Effector memory CD4-positive, alpha-beta T cell (primary cell): ENCODE data around the gene PSMA5.
"Not testable (repeated sequence)": the region's sequence is repeated elsewhere in the genome, so short reads cannot be mapped to it uniquely, and the experiment has no call there.

Source experiments
- DNase-seq, 3 donors: peaks; one replicate each; pipeline ENCODE4 v3.0.0-alpha.2; 2020
- H3K27ac ChIP-seq: 2 replicates; pipeline ENCODE4 v1.7.0; 2013; ENCODE audit warnings: mild to moderate bottlenecking, low read length, moderate library complexity; ENCODE audit not compliant: insufficient read depth, poor library complexity, severe bottlenecking
- H3K27me3 ChIP-seq: replicated peaks from 2 replicates; pipeline ENCODE4 v1.7.0; 2013; ENCODE audit warnings: mild to moderate bottlenecking, low read length; ENCODE audit not compliant: insufficient read depth, control insufficient read depth, poor library complexity, severe bottlenecking
- H3K36me3 ChIP-seq: 2 replicates; pipeline ENCODE4 v1.7.0; 2013; ENCODE audit warnings: mild to moderate bottlenecking, low read length, moderate library complexity; ENCODE audit not compliant: control insufficient read depth, insufficient read depth
- H3K4me1 ChIP-seq: 2 replicates; pipeline ENCODE4 v1.7.0; 2013; ENCODE audit warnings: low read length, mild to moderate bottlenecking; ENCODE audit not compliant: control insufficient read depth, insufficient read depth, poor library complexity, severe bottlenecking
- H3K4me3 ChIP-seq: 2 replicates; pipeline ENCODE4 v1.7.0; 2013; ENCODE audit warnings: low read length, low read depth, mild to moderate bottlenecking; ENCODE audit not compliant: insufficient read depth, poor library complexity, severe bottlenecking
- H3K9me3 ChIP-seq: 2 replicates; pipeline ENCODE4 v1.7.0; 2013; ENCODE audit warnings: mild to moderate bottlenecking, low read length, moderate library complexity; ENCODE audit not compliant: control insufficient read depth

The PSMA5 gene

DNA sequence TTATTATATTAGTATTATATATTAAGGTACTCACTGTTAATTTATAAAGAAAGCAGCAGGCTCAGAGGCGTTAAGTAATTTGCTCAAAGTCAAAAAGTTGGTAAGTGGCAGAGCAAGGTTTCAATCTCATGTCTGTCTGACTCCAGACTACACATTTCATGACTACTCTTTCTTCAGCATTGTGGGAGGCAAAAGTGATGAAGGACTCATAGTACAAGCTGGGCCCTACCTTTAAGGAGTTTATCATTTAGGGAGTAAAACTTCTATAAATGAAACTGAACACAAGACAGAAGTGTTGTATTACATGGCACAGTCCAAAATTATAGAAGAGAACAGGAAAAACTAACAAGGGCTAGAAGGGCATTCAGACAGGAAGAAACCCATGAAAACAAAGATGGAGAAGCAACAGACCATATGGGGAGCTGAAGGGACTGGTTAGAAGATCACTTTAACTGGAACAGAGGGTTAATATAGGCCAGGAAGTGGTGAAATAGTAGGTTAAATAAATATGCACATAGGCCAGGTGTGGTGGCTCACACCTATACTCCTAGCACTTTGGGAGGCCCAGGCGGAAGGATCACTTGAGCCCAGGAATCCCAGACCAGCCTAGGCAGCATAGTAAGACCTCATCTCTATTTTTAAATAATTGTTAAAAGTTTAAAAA, 40.1 kb downstream of the PSMA5 start:
- Histone ChIP-seq H3K9me3 (no peaks in the 10 kb centered on the region), H3K27ac (no peak overlapping the region), H3K4me1 (no peaks in the 10 kb centered on the region), H3K4me3 (no peak overlapping the region), H3K36me3 (no peaks in the 10 kb centered on the region), H3K27me3 (no peaks in the 10 kb centered on the region)
- DNase-seq, result no peak

DNA sequence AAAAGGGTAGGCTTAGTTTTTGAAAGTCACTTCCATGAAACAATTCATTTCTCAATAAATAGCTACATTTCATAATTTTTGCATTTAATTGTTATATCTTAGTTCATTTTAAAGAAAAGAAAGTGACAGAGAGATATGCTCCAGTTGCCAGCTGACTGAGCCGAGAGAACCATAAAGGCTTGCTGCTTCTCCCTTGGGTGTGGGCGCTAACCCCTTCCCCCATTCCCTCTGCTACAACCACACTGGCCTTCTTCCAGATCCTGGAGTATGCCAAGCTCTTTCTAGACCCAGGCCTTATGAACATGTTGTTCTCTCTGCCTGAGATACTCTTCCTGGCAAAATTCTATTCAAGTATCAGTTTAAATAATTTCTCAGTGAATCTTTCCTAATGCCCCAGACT, 40.8 kb downstream of the PSMA5 start:
- H3K9me3 ChIP-seq, result no peaks in the 10 kb centered on the region
- H3K4me3 ChIP-seq, result no peak overlapping the region
- H3K36me3 ChIP-seq, result no peaks in the 10 kb centered on the region
- no peak overlapping the region for H3K27ac ChIP-seq
- no peak for DNase-seq
- H3K27me3 ChIP-seq, result no peaks in the 10 kb centered on the region
- H3K4me1 ChIP-seq, result no peaks in the 10 kb centered on the region

DNA sequence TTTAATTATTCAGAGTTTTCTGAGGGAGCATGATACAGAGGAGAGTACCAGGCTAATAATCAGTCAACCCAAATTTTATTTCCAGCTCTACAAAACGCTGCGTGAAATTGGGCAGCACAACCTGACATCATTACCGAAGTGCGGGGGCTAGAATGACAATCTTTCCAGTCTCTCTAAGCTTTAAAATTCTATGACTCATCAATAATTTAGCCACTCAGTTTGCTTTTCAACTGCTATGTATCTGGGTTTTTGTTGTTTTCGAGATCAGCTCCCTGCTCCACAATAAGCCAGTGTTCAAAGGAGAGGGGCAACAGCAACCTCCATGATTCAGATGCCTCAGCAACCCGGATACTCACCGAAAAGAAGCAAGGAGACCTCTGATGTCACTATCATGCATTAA, 42.4 kb downstream of the PSMA5 start:
- Histone ChIP-seq H3K4me3 (no peak overlapping the region), H3K36me3 (no peaks in the 10 kb centered on the region), H3K4me1 (no peaks in the 10 kb centered on the region), H3K9me3 (no peaks in the 10 kb centered on the region), H3K27ac (no peak overlapping the region), H3K27me3 (no peaks in the 10 kb centered on the region)
- DNase-seq, result no peak

DNA sequence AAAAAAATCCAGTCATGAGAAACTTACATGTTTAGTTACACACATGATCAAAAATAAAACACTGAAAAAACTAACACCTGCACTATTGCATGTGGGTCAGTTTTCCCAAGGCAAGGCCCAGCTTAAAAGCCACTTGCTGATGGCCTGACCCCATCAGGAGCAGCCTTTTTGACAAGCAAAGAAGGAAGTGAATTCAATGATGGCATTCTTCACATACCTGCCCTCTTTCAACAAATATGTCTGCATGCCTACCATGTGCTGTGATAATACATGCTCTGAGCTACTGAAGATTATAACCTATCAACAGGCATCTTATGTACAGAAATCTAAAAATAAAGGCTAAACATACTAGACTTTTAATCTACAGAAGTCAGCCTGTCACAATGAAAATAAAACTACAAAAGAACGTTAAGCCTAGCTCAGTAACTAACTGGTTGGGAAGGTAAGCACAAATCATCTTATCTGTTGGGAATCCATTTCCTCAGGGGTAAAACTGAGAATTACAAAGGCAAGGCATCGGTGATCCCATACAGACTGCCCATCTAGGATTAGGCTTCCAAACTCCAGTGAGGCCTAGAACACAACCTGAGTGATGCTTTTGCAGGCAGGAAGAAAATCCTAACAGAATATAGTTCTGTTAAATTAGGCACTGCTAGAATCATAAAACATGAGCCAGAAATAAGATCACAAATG, 43.0 kb downstream of the PSMA5 start:
- Histone ChIP-seq H3K36me3 (no peaks in the 10 kb centered on the region), H3K9me3 (no peaks in the 10 kb centered on the region), H3K27ac (no peak overlapping the region), H3K4me3 (no peak overlapping the region), H3K4me1 (no peaks in the 10 kb centered on the region), H3K27me3 (no peaks in the 10 kb centered on the region)
- no peak for DNase-seq

DNA sequence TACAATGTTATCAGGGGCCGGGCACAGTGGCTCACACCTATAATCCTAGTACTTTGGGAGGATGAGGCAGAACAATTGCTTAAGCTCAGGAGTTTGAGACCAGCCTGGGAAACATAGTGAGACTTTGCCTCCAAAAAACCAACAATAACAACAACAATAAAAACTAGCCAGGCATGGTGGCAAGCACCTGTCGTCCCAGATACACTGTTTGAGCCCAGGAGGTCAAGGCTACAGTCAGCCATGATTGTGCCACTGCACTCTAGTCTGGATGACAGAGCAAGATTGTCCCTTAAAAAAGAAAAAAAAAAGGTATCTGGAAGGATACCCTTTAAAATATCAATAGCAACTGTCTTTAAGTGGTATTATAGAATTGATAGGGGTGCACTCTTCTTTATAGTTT, 44.7 kb downstream of the PSMA5 start:
- Histone ChIP-seq H3K4me1 (no peaks in the 10 kb centered on the region), H3K4me3 (no peak overlapping the region), H3K27ac (no peak overlapping the region), H3K27me3 (no peaks in the 10 kb centered on the region), H3K36me3 (no peaks in the 10 kb centered on the region), H3K9me3 (no peaks in the 10 kb centered on the region)
- no peak for DNase-seq

DNA sequence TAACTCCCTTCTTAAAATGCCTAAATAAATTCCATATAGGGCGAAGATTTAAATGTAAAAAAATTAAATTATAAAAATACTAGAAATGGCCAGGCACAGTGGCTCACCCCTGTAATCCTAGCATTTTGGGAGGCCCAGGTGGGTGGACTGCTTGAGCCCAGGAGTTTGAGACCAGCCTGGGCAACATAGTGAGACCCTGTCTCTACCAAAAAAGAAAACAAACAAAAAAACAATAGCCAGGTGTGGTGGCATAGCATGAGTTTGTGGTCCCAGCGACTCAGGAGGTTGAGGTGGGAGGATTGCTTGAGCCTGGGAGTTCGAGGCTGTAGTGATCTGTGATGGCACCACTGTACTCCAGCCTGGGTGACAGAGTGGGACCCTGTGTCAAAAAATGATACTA, 46.3 kb downstream of the PSMA5 start:
- Histone ChIP-seq H3K9me3 (no peaks in the 10 kb centered on the region), H3K27ac (no peak overlapping the region), H3K36me3 (no peaks in the 10 kb centered on the region), H3K27me3 (no peaks in the 10 kb centered on the region), H3K4me3 (no peak overlapping the region), H3K4me1 (no peaks in the 10 kb centered on the region)
- DNase-seq, result no peak

DNA sequence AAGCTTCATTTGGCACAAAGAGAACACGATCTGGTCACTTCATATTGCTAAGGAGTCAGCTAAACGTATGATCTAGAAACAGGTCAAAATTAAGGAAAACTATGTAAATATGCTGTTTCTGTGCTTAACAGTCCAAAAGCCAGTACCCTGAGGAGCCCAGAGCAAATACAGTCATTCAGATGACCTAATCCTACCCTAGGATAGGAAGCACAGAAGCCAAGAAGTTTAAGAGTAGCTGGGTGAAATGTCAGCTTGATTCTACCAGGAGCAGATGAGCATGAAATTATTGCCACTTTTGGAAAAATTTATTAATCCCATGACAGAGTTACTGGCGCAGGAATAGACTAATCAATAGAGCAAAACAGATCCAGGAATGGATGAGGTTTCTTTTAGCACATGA, 46.8 kb downstream of the PSMA5 start:
- Histone ChIP-seq H3K9me3 (no peaks in the 10 kb centered on the region), H3K27ac (no peak overlapping the region), H3K4me3 (no peak overlapping the region), H3K27me3 (no peaks in the 10 kb centered on the region), H3K36me3 (no peaks in the 10 kb centered on the region), H3K4me1 (no peaks in the 10 kb centered on the region)
- no peak for DNase-seq

DNA sequence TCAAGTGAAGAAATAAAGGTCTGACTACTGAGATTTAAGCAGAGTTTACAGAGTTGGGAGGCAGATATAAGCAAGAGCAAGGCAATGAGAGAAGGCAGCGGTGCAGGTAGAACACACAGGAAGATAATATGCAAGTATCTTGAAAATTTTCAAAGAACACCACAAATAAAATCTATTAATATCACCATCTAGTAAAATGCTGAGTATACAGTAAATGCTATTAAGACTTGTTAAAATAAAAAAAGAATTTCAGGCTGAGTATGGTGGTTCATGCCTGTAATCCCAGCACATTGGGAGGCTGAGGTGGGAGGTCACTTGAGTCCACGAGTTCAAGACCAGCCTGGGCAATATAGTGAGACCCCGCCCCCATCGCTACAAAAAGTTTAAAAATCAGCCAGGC, 48.5 kb downstream of the PSMA5 start:
- H3K4me1 ChIP-seq, result no peaks in the 10 kb centered on the region
- no peaks in the 10 kb centered on the region for H3K9me3 ChIP-seq
- DNase-seq, result no peak
- no peaks in the 10 kb centered on the region for H3K27me3 ChIP-seq
- no peak overlapping the region for H3K4me3 ChIP-seq
- H3K36me3 ChIP-seq, result no peaks in the 10 kb centered on the region
- no peak overlapping the region for H3K27ac ChIP-seq

DNA sequence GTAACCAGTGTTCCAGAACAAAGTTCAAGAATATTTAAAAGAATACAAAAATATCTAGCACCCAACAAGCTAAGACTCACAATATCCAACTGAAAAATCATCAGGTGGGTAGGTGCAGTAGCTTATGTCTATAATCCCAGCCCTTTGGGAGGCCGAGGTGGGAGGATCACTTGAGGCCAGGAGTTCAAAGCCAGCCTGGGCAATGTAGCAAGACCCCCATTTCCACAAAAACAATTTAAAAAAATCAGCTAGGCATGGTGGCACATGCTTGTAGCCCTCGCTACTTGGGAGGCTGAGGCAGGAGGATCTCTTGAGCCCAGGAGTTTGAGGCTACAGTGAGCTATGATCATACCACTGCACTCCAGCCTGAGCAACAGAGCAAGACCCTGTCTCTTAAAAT, 52.6 kb downstream of the PSMA5 start:
- not testable (repeated sequence) for H3K4me1 ChIP-seq, H3K27ac ChIP-seq, DNase-seq, H3K4me3 ChIP-seq, H3K9me3 ChIP-seq, H3K36me3 ChIP-seq, H3K27me3 ChIP-seq

DNA sequence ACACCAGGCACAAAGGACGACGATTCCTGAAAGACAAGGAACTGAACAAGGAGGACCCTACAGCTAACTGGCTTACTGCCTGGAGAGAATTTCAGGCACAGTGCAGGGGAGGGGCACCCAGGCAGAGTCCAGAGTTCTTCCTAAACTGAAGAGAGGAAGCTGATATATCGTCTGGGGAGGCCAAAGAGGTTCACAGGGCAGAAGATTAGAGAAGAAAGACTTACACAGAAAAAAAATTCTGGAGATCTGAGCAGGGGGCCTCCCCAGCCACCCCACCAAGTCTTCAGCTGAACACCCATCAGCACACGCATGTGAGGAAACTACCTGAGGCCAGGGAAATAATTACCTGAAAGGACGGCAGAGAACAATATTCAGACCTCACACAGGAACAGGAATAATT, 53.1 kb downstream of the PSMA5 start:
- no peaks in the 10 kb centered on the region for H3K27me3 ChIP-seq
- no peaks in the 10 kb centered on the region for H3K4me1 ChIP-seq
- DNase-seq, result no peak
- no peak overlapping the region for H3K27ac ChIP-seq
- no peaks in the 10 kb centered on the region for H3K9me3 ChIP-seq
- no peaks in the 10 kb centered on the region for H3K36me3 ChIP-seq
- H3K4me3 ChIP-seq, result no peak overlapping the region
